Gastroesophageal sphincter (tissue), 3 donors: ENCODE measurements around the gene CENPU.

Experiments
- EP300 ChIP-seq: sonication (generic); formaldehyde crosslinking; IDR thresholded peaks from one replicate; pipeline ENCODE4 v1.6.1; 2017; ENCODE audit warnings: antibody characterized with exemption, mild to moderate bottlenecking
- POLR2A ChIP-seq, 2 donors: fragments of 450-650 bp; IDR thresholded peaks; one replicate each; pipeline ENCODE4 v1.6.1; 2017; ENCODE audit warnings: antibody characterized with exemption in 2 of 2, mild to moderate bottlenecking in 2 of 2, moderate library complexity in 1 of 2
- POLR2AphosphoS5 ChIP-seq: sonication (generic); formaldehyde crosslinking; IDR thresholded peaks from one replicate; pipeline ENCODE4 v1.6.1; 2017; ENCODE audit warnings: antibody characterized with exemption
- TF ChIP-seq, protein P1 (sequence below), 4 experiments: fragments of 200-600 bp in 2 of 4; fragments of 450-650 bp in 2 of 4; sonication (generic) in 1 of 4; IDR thresholded peaks; one replicate each; pipeline ENCODE4 v1.5.1; 2017 to 2019; ENCODE audit warnings: antibody characterized with exemption in 4 of 4, mild to moderate bottlenecking in 2 of 4, moderate library complexity in 2 of 4

DNA sequence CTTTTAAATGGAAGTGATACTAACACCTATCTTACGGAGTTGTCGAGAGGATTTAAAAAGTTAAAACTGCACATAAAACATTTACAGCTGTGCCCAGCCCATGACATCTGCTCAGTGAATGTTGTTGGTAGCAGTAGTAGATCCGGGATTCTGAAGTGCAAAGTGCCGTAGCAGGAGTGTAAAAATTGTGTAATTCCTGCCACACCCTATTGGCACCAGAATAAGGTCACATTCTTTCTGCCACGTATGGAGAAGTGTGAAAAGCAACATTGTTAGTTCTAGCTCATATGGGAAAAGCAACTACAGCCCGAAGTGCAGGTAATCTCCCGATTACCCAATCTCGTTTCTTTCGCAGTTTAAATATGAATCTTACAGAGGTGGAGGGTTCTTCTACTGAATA is 53.2 kb downstream of the CENPU start:
- no peak for TF ChIP-seq EP300
- TF ChIP-seq POLR2A (IDR thresholded peaks at IDR 0.05): no peak
- TF ChIP-seq, protein P1, sequence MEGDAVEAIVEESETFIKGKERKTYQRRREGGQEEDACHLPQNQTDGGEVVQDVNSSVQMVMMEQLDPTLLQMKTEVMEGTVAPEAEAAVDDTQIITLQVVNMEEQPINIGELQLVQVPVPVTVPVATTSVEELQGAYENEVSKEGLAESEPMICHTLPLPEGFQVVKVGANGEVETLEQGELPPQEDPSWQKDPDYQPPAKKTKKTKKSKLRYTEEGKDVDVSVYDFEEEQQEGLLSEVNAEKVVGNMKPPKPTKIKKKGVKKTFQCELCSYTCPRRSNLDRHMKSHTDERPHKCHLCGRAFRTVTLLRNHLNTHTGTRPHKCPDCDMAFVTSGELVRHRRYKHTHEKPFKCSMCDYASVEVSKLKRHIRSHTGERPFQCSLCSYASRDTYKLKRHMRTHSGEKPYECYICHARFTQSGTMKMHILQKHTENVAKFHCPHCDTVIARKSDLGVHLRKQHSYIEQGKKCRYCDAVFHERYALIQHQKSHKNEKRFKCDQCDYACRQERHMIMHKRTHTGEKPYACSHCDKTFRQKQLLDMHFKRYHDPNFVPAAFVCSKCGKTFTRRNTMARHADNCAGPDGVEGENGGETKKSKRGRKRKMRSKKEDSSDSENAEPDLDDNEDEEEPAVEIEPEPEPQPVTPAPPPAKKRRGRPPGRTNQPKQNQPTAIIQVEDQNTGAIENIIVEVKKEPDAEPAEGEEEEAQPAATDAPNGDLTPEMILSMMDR (IDR thresholded peaks at IDR 0.05): no peak
- TF ChIP-seq POLR2AphosphoS5: no peak
